Stomach (tissue), 9 donors: ENCODE results near the gene SNX18. TPM values are rescaled to one million over a fixed set of nuclear protein-coding genes. Genes with fewer than 3 reads are reported as not detected.
"Not testable (repeated sequence)": the region's sequence is repeated elsewhere in the genome, so short reads cannot be mapped to it uniquely, and the experiment has no call there.

Experiments used
- DNase-seq, 2 donors: peaks; one replicate each; pipeline versions ENCODE4 v3.0.0 to v3.0.0-alpha.2; 2013 to 2019
- H3K27ac ChIP-seq, 5 donors: fragments of 200-600 bp in 4 of 5; sonication (generic) in 4 of 5; one replicate each; pipeline ENCODE4 v1.5.1; 2013 to 2019; ENCODE audit warnings: mild to moderate bottlenecking in 1 of 5, moderate library complexity in 1 of 5
- H3K27me3 ChIP-seq, 3 donors: fragments of 200-600 bp; sonication (generic); one replicate each; pipeline ENCODE4 v1.5.1; 2017 to 2019; ENCODE audit warnings: mixed run types in 1 of 3
- H3K36me3 ChIP-seq, 4 donors: fragments of 200-600 bp; sonication (generic); 1 replicate in 3 of 4; 2 replicates in 1 of 4; pipeline ENCODE4 v1.5.1; 2016 to 2019
- H3K4me1 ChIP-seq, 4 donors: fragments of 200-600 bp; sonication (generic); one replicate each; pipeline ENCODE4 v1.5.1; 2016 to 2019
- H3K4me3 ChIP-seq, 4 donors: fragments of 200-600 bp; sonication (generic) in 3 of 4; one replicate each; pipeline ENCODE4 v1.5.1; 2016 to 2019; ENCODE audit warnings: mild to moderate bottlenecking in 1 of 4
- H3K9me3 ChIP-seq, 4 donors: fragments of 200-600 bp; sonication (generic); one replicate each; pipeline ENCODE4 v1.5.1; 2016 to 2019
- EP300 ChIP-seq: sonication (generic); formaldehyde crosslinking; IDR thresholded peaks from one replicate; pipeline ENCODE4 v1.6.1; 2017; ENCODE audit warnings: antibody characterized with exemption
- POLR2A ChIP-seq, 4 donors: fragments of 450-650 bp; IDR thresholded peaks; one replicate each; pipeline ENCODE4 v1.6.1; 2016; ENCODE audit warnings: antibody characterized with exemption in 4 of 4, control low read depth in 2 of 4, mild to moderate bottlenecking in 1 of 4, moderate library complexity in 1 of 4
- POLR2AphosphoS5 ChIP-seq, 3 donors: sonication (generic); formaldehyde crosslinking; IDR thresholded peaks; one replicate each; pipeline ENCODE4 v1.6.1; 2016; ENCODE audit warnings: antibody characterized with exemption in 3 of 3
- WGBS, 5 donors: extraction: QIAGEN DNeasy Blood & Tissue Kit in 3 of 5; methylation state at CpG; one replicate each; pipeline versions ENCODE4 v1.1.5 to v1.1.7; 2013 to 2018; 5-methylcytosine and 5-hydroxymethylcytosine counted together
- intact Hi-C: fragments of 100-400 bp; cut with DNase I; formaldehyde crosslinking; loops from one replicate; pipeline ENCODE4 v1.15.1; 2023; ENCODE audit warnings: low total_unique reads
- polyA plus RNA-seq, 3 donors: library from polyadenylated mRNA; stranded (reverse); fragments of 200-250 nt; gene quantifications; one replicate each; pipeline ENCODE4 v1.2.3, GENCODE V29; 2013
- total RNA-seq, 5 donors: library from RNA; depleted of rRNA; stranded (reverse); fragments of >200 nt; gene quantifications; one replicate each; pipeline versions ENCODE4 v1.1.0 to v1.2.3, GENCODE V29; 2014 to 2016
- TF ChIP-seq, protein P1 (sequence below), 7 experiments: fragments of 450-650 bp in 4 of 7; fragments of 200-600 bp in 3 of 7; sonication (generic) in 3 of 7; IDR thresholded peaks; one replicate each; pipeline ENCODE4 v1.5.1; 2016 to 2019; ENCODE audit warnings: antibody characterized with exemption in 7 of 7, control low read depth in 2 of 7, mild to moderate bottlenecking in 1 of 7
- donor health status: healthy with polysubstance abuse.
- donor health status: Bipolar disorder and iron deficiency.
- donor health status: healthy.

The SNX18 gene
- total and polyA plus RNA-seq, 8 donors: 4.4 to 77.9 (median 31.6) TPM

DNA sequence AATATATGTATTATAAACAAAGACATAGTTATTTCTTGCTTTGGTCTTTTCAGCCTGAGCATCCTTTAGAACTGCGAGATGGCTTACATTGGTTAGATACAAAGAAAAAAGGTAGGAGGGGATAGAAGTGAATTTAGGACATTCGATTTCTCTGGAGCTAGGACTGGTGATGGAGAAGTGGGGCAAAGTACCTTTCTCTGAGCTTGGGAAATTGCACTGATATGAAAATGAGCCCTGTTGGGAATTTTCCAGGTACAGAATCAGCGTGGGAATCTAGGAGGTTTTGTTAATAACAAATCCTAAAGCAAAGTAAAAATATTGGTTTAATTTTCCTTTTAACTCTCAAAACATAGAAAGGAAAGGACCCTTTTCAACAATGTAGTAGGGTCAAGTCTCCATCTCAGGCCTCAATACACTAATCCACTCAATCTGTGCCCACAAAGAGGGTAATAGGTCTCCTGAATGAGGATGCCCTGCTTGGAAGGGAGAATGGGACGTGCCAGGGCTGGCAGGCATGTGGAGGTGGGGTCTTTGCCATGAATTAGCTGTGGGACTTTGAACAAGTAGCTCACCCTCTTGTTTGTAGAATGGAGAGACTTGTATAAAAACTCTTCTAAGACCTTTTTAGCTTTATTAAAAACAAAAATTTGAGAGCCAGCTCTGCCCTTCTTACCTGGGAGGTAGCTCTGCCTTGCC lies 17.7 kb downstream of the SNX18 start:
- Histone ChIP-seq H3K27me3 (no peaks in the 10 kb centered on the region), H3K4me1 (peaks cover 38 to 84% (median 58%) of the 10 kb centered on the region in 4 donors), H3K36me3 (no peaks in the 10 kb centered on the region), H3K27ac (peak overlapping the region in 3 of 5 donors; percentile 19 to 85 (median 46)), H3K4me3 (no peak overlapping the region), H3K9me3 (no peaks in the 10 kb centered on the region)
- DNase-seq: no peak
- no peak for TF ChIP-seq EP300
- TF ChIP-seq, protein P1, sequence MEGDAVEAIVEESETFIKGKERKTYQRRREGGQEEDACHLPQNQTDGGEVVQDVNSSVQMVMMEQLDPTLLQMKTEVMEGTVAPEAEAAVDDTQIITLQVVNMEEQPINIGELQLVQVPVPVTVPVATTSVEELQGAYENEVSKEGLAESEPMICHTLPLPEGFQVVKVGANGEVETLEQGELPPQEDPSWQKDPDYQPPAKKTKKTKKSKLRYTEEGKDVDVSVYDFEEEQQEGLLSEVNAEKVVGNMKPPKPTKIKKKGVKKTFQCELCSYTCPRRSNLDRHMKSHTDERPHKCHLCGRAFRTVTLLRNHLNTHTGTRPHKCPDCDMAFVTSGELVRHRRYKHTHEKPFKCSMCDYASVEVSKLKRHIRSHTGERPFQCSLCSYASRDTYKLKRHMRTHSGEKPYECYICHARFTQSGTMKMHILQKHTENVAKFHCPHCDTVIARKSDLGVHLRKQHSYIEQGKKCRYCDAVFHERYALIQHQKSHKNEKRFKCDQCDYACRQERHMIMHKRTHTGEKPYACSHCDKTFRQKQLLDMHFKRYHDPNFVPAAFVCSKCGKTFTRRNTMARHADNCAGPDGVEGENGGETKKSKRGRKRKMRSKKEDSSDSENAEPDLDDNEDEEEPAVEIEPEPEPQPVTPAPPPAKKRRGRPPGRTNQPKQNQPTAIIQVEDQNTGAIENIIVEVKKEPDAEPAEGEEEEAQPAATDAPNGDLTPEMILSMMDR (IDR thresholded peaks at IDR 0.05): no peak
- no peak for TF ChIP-seq POLR2AphosphoS5 (IDR thresholded peaks at IDR 0.05)
- no peak for TF ChIP-seq POLR2A (IDR thresholded peaks at IDR 0.05)
- intact Hi-C loops: no loop called here
- 58 to 73% (median 65%) methylated on average over 4 of the region's 4 CpGs for WGBS, 5 donors

DNA sequence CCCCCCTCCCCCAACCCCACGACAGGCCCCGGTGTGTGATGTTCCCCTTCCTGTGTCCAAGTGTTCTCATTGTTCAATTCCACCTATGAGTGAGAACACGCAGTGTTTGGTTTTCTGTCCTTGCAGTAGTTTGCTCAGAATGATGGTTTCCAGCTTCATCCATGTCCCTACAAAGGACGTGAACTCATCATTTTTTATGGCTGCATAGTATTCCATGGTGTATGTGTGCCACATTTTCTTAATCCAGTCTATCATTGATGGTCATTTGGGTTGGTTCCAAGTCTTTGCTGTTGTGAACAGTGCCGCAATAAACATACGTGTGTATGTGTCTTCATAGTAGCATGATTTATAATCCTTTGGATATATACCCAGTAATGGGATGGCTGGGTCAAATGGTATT lies 18.8 kb downstream of the SNX18 start:
- H3K9me3 ChIP-seq, H3K36me3 ChIP-seq, H3K4me3 ChIP-seq, H3K27me3 ChIP-seq, DNase-seq, intact Hi-C loops, H3K27ac ChIP-seq: not testable (repeated sequence)
- peaks cover 35 to 85% (median 59%) of the 10 kb centered on the region in 4 donors for H3K4me1 ChIP-seq
- 94 to 99% (median 95%) methylated on average over 6 of the region's 6 CpGs for WGBS, 5 donors

DNA sequence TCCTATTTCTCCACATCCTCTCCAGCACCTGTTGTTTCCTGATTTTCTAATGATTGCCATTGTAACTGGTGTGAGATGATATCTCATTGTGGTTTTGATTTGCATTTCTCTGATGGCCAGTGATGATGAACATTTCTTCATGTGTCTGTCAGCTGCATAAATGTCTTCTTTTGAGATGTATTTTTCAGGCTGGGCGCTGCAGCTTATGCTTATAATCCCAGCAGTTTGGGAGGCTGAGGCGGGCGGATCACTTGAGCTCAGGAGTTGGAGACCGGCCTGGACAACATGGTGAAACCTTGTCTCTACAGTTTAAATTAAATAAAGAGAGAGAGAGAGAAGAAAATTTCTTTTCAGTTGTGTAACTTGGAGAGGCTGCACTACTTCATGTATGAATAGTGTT lies 19.3 kb downstream of the SNX18 start:
- DNase-seq, intact Hi-C loops, H3K27me3 ChIP-seq, H3K4me3 ChIP-seq, H3K9me3 ChIP-seq, H3K36me3 ChIP-seq: not testable (repeated sequence)
- 70 to 86% (median 79%) methylated on average over 4 of the region's 4 CpGs for WGBS, 5 donors
- Histone ChIP-seq H3K27ac (peak overlapping the region in 1 of 5 donors; percentile 40), H3K4me1 (peaks cover 35 to 85% (median 59%) of the 10 kb centered on the region in 4 donors)

DNA sequence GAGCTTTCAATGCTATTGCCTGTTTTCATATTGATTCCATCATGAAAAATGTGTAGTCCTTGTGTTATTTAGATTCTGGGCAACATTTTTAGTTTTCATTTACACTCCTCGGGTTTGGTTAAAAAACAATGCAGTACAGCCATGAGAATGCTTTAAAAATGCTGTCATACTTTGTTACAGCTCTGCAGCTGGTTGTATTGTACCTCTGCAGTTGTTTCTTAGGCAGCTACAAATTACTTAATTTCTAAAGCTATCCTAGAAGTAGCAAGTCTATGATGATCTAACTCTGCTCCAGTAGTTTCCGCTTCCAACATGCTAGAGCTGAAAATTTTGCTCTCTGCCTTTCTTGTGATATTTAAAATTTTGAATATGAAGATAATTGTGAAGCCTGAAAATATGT lies 20.2 kb downstream of the SNX18 start:
- no peaks in the 10 kb centered on the region for H3K36me3 ChIP-seq
- H3K27ac ChIP-seq: peak overlapping the region in 2 of 5 donors; percentile 2 to 40
- DNase-seq: no peak
- WGBS, 5 donors: 71 to 80% (median 72%) methylated on average over 2 of the region's 2 CpGs
- TF ChIP-seq EP300: no peak
- no peak for TF ChIP-seq POLR2A (IDR thresholded peaks at IDR 0.05)
- TF ChIP-seq POLR2AphosphoS5 (IDR thresholded peaks at IDR 0.05): no peak
- TF ChIP-seq, protein P1 (IDR thresholded peaks at IDR 0.05): no peak
- no peaks in the 10 kb centered on the region for H3K27me3 ChIP-seq
- intact Hi-C loops: no loop called here
- peaks cover 39 to 84% (median 61%) of the 10 kb centered on the region in 4 donors for H3K4me1 ChIP-seq
- no peak overlapping the region for H3K4me3 ChIP-seq
- no peaks in the 10 kb centered on the region for H3K9me3 ChIP-seq

DNA sequence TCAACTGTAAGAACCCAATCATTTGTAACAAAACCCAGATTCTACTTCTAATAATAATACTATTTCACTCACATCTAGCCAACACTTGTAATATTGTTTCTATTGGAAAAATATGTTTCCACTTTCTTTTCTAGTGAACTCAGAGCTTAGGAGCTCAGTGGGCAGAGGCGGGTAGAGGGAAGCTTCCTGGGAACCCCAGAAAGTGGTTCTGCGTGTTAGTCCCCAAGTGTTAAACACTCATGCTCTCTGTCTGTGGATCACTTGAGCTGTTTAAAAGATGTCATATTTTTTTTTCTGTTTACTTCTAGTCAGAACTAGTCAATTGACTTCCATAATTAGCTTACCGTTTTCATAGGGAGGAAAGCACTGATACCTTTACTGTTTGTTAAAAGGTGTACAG lies 20.6 kb downstream of the SNX18 start:
- H3K36me3 ChIP-seq: peaks cover 0 to 2% (median under 1%) of the 10 kb centered on the region in 4 donors
- peaks cover 38 to 80% (median 61%) of the 10 kb centered on the region in 4 donors for H3K4me1 ChIP-seq
- DNase-seq: no peak
- 73 to 81% (median 78%) methylated on average over 3 of the region's 3 CpGs for WGBS, 5 donors
- intact Hi-C loops: no loop called here
- H3K27ac ChIP-seq: peak overlapping the region in 1 of 5 donors; percentile 2
- no peaks in the 10 kb centered on the region for H3K27me3 ChIP-seq
- no peaks in the 10 kb centered on the region for H3K9me3 ChIP-seq
- TF ChIP-seq EP300 (no peak), POLR2AphosphoS5 (IDR thresholded peaks at IDR 0.05) (no peak), POLR2A (IDR thresholded peaks at IDR 0.05) (no peak)
- TF ChIP-seq, protein P1 (IDR thresholded peaks at IDR 0.05): no peak
- no peak overlapping the region for H3K4me3 ChIP-seq
